HG03460 (cell line): ENCODE measurements around the gene CD8B.
"Not testable (repeated sequence)": the region's sequence is repeated elsewhere in the genome, so short reads cannot be mapped to it uniquely, and the experiment has no call there.

ENCODE experiments used
- ATAC-seq: cut with Tn5 transposase; IDR thresholded peaks from one replicate; pipeline ENCODE4 v1.9.1; 2021; ENCODE audit not compliant: unreplicated experiment

The CD8B gene

GRCh38 chr2:86836915-86837695 is 24.6 kb downstream of the CD8B start:
- ATAC-seq = not testable (repeated sequence)

- not testable (repeated sequence) for ATAC-seq
Measured at GRCh38 chr2:86835548-86835889, 26.2 kb downstream of the CD8B start.

- no peak for ATAC-seq
Measured at GRCh38 chr2:86833315-86833714, 28.4 kb downstream of the CD8B start.

- no peak for ATAC-seq
Measured at GRCh38 chr2:86832334-86833096, 29.2 kb downstream of the CD8B start.

GRCh38 chr2:86831537-86831936 is 30.1 kb downstream of the CD8B start:
- ATAC-seq = no peak

- no peak for ATAC-seq
Measured at GRCh38 chr2:86826951-86827350, 34.7 kb downstream of the CD8B start.

GRCh38 chr2:86825693-86826381 is 35.8 kb downstream of the CD8B start:
- no peak for ATAC-seq

GRCh38 chr2:86825036-86825692 is 36.5 kb downstream of the CD8B start:
- ATAC-seq = no peak

- ATAC-seq = no peak
Measured at GRCh38 chr2:86822668-86823345, 38.9 kb downstream of the CD8B start.

- no peak for ATAC-seq
Measured at GRCh38 chr2:86821842-86822241, 39.8 kb downstream of the CD8B start.

- no peak for ATAC-seq
Measured at GRCh38 chr2:86821306-86821705, 40.4 kb downstream of the CD8B start.

GRCh38 chr2:86818957-86819356 is 42.7 kb downstream of the CD8B start:
- ATAC-seq = no peak

- ATAC-seq = no peak
Measured at GRCh38 chr2:86818114-86818801, 43.4 kb downstream of the CD8B start.

- ATAC-seq = no peak
Measured at GRCh38 chr2:86815611-86816010, 46.1 kb downstream of the CD8B start.

GRCh38 chr2:86809481-86810121 is 52.1 kb downstream of the CD8B start:
- no peak for ATAC-seq

- peak; percentile 96 for ATAC-seq
Measured at GRCh38 chr2:86808315-86809161, 53.1 kb downstream of the CD8B start.

- no peak for ATAC-seq
Measured at GRCh38 chr2:86807468-86808275, 54.0 kb downstream of the CD8B start.

GRCh38 chr2:86807133-86807467 is 54.6 kb downstream of the CD8B start:
- no peak for ATAC-seq
